Tibial artery (tissue), 4 donors: ENCODE results near the gene CACNA1D.

ENCODE experiments used
- DNase-seq, 2 donors: peaks; one replicate each; pipeline ENCODE4 v3.0.0-alpha.2; 2019
- H3K27ac ChIP-seq, 2 donors: fragments of 200-600 bp; sonication (generic) in 1 of 2; 1 replicate in 1 of 2; 2 replicates in 1 of 2; pipeline ENCODE4 v1.5.1; 2018 to 2019; ENCODE audit warnings: mild to moderate bottlenecking in 1 of 2
- H3K27me3 ChIP-seq, 2 donors: fragments of 200-600 bp; sonication (generic) in 1 of 2; one replicate each; pipeline versions ENCODE4 v1.5.1 to v1.6.0; 2016 to 2019
- H3K36me3 ChIP-seq, 3 donors: fragments of 200-600 bp; sonication (generic) in 2 of 3; one replicate each; pipeline ENCODE4 v1.5.1; 2016 to 2019; ENCODE audit warnings: mild to moderate bottlenecking in 2 of 3
- H3K4me1 ChIP-seq, 4 donors: fragments of 200-600 bp; sonication (generic) in 2 of 4; 1 replicate in 3 of 4; 2 replicates in 1 of 4; pipeline ENCODE4 v1.5.1; 2016 to 2019
- H3K4me3 ChIP-seq, 2 donors: fragments of 200-600 bp; sonication (generic) in 1 of 2; 1 replicate in 1 of 2; 2 replicates in 1 of 2; pipeline ENCODE4 v1.5.1; 2018 to 2019; ENCODE audit warnings: mild to moderate bottlenecking in 2 of 2
- H3K9me3 ChIP-seq, 3 donors: fragments of 200-600 bp; sonication (generic) in 1 of 3; one replicate each; pipeline ENCODE4 v1.5.1; 2016 to 2019
- CTCF ChIP-seq, 2 experiments: fragments of 200-600 bp in 1 of 2; fragments of 450-650 bp in 1 of 2; IDR thresholded peaks; one replicate each; pipeline ENCODE4 v1.5.1; 2017 to 2019; ENCODE audit warnings: antibody characterized with exemption in 2 of 2, mild to moderate bottlenecking in 1 of 2, moderate library complexity in 1 of 2
- intact Hi-C: fragments of 100-400 bp; cut with DNase I; formaldehyde crosslinking; loops from one replicate; pipeline ENCODE4 v1.15.0; 2023; ENCODE audit warnings: low total_unique reads

Gene CACNA1D

GRCh38 chr3:53729618-53730017, 235.2 kb downstream of the CACNA1D start:
- no peak for TF ChIP-seq CTCF (IDR thresholded peaks at IDR 0.05)
- H3K9me3 ChIP-seq = no peaks in the 10 kb centered on the region
- H3K36me3 ChIP-seq = no peaks in the 10 kb centered on the region
- intact Hi-C loops = no loop called here
- no peak for DNase-seq
- no peak overlapping the region for H3K27ac ChIP-seq
- no peak overlapping the region for H3K4me3 ChIP-seq
- H3K4me1 ChIP-seq = peaks cover 0 to 8% (median 4%) of the 10 kb centered on the region in 4 donors
- peaks cover 0 to 12% of the 10 kb centered on the region in 2 donors for H3K27me3 ChIP-seq

DNA sequence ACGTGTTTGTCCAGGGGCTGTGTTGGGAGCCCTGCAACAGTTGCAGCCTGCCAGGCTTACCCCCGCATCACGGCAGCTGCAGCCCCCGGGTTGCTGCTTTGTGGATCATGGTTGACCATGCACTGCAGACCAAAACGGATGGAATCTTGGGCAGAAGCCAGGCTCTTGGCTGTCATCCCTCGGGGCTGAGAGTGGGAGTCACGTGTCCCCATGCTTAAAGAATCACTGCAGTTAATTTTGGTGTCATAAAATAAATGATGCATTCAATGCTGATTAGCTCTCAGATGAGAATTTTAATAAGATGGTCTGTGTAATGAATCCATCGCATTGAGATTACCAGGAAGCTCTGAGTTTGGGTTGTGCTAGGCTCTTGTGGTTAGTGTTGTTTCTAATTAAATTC, 236.2 kb downstream of the CACNA1D start:
- H3K27ac ChIP-seq = no peak overlapping the region
- no peaks in the 10 kb centered on the region for H3K36me3 ChIP-seq
- intact Hi-C loops = no loop called here
- peaks cover 0 to 8% (median 4%) of the 10 kb centered on the region in 4 donors for H3K4me1 ChIP-seq
- no peak overlapping the region for H3K4me3 ChIP-seq
- DNase-seq = no peak
- no peaks in the 10 kb centered on the region for H3K9me3 ChIP-seq
- H3K27me3 ChIP-seq = peaks cover 0 to 8% of the 10 kb centered on the region in 2 donors
- TF ChIP-seq CTCF (IDR thresholded peaks at IDR 0.05) = no peak

GRCh38 chr3:53731934-53732624, 237.7 kb downstream of the CACNA1D start:
- H3K36me3 ChIP-seq = no peaks in the 10 kb centered on the region
- no peak overlapping the region for H3K4me3 ChIP-seq
- peaks cover 0 to 1% of the 10 kb centered on the region in 2 donors for H3K27me3 ChIP-seq
- H3K9me3 ChIP-seq = no peaks in the 10 kb centered on the region
- intact Hi-C loops = no loop called here
- peaks cover 0 to 8% (median 4%) of the 10 kb centered on the region in 4 donors for H3K4me1 ChIP-seq
- TF ChIP-seq CTCF (IDR thresholded peaks at IDR 0.05) = no peak
- no peak for DNase-seq
- H3K27ac ChIP-seq = no peak overlapping the region

DNA sequence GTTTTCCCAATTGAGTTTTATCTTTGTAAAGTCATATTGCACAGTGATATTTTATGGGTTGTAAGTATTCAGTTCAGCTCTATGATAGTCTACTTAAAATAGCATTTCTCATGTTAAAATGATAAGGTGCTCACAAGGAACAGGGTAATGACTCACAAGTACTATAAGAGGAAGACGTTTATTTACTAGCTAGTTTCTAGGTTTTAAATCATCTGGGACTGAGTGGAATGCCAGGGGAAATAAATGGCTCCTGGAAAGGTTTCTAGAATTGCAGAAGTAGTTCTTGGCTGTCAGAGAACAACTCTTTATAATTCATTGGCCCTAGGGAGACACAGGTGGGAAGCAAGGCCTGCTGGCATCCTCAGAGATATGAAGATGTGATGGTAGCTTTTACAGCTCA, 239.0 kb downstream of the CACNA1D start:
- no peaks in the 10 kb centered on the region for H3K9me3 ChIP-seq
- TF ChIP-seq CTCF (IDR thresholded peaks at IDR 0.05) = no peak
- intact Hi-C loops = no loop called here
- peaks cover 0 to 8% (median 4%) of the 10 kb centered on the region in 4 donors for H3K4me1 ChIP-seq
- H3K36me3 ChIP-seq = no peaks in the 10 kb centered on the region
- DNase-seq = no peak
- H3K27me3 ChIP-seq = no peaks in the 10 kb centered on the region
- no peak overlapping the region for H3K4me3 ChIP-seq
- H3K27ac ChIP-seq = no peak overlapping the region

DNA sequence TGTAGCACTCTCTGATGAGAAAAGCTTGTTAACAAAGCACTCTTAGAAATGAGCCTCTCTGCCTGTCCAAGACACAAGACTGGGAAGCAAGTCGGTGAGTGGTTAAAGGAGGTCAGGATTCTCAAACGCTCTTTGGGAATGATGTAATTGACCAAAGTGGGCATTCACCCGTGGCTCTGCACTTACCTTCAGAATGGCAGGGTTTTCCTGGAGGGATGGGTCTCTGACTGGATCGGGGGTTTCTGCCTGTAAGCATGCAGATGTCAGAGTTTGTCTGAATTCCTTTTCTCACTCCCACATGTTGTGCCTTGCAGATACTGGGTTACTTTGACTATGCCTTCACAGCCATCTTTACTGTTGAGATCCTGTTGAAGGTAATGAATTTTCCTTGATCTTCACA, 245.6 kb downstream of the CACNA1D start:
- no peak for TF ChIP-seq CTCF (IDR thresholded peaks at IDR 0.05)
- DNase-seq = no peak
- no peaks in the 10 kb centered on the region for H3K36me3 ChIP-seq
- H3K27me3 ChIP-seq = no peaks in the 10 kb centered on the region
- H3K27ac ChIP-seq = no peak overlapping the region
- H3K4me3 ChIP-seq = no peak overlapping the region
- intact Hi-C loops = no loop called here
- no peaks in the 10 kb centered on the region for H3K4me1 ChIP-seq
- no peaks in the 10 kb centered on the region for H3K9me3 ChIP-seq
